NOMO-1 treated with DMSO at 0.1 percent for 48 hours (cell line): ENCODE data around the gene CGRRF1.
A peak's percentile ranks its signal among the peaks of the same experiment; 100 is the strongest.

Experiments
- DNase-seq: peaks from one replicate; lab custom pipeline; 2025; ENCODE audit not compliant: unreplicated experiment; lab: John Stamatoyannopoulos, UW

The CGRRF1 gene

GRCh38 chr14:54538055-54538454, 28.3 kb downstream of the CGRRF1 start:
- DNase-seq, result no peak

GRCh38 chr14:54547583-54547982, 37.9 kb downstream of the CGRRF1 start:
- DNase-seq, result no peak

GRCh38 chr14:54548491-54548890, 38.8 kb downstream of the CGRRF1 start:
- DNase-seq, result no peak

- no peak for DNase-seq
Measured at GRCh38 chr14:54549862-54550261, 40.2 kb downstream of the CGRRF1 start.

- no peak for DNase-seq
Measured at GRCh38 chr14:54550514-54550913, 40.8 kb downstream of the CGRRF1 start.

GRCh38 chr14:54554401-54554800, 44.7 kb downstream of the CGRRF1 start:
- no peak for DNase-seq

- DNase-seq, result no peak
Measured at GRCh38 chr14:54555651-54556050, 45.9 kb downstream of the CGRRF1 start.

GRCh38 chr14:54556535-54556934, 46.8 kb downstream of the CGRRF1 start:
- no peak for DNase-seq

- no peak for DNase-seq
Measured at GRCh38 chr14:54562334-54562733, 52.6 kb downstream of the CGRRF1 start.

DNA sequence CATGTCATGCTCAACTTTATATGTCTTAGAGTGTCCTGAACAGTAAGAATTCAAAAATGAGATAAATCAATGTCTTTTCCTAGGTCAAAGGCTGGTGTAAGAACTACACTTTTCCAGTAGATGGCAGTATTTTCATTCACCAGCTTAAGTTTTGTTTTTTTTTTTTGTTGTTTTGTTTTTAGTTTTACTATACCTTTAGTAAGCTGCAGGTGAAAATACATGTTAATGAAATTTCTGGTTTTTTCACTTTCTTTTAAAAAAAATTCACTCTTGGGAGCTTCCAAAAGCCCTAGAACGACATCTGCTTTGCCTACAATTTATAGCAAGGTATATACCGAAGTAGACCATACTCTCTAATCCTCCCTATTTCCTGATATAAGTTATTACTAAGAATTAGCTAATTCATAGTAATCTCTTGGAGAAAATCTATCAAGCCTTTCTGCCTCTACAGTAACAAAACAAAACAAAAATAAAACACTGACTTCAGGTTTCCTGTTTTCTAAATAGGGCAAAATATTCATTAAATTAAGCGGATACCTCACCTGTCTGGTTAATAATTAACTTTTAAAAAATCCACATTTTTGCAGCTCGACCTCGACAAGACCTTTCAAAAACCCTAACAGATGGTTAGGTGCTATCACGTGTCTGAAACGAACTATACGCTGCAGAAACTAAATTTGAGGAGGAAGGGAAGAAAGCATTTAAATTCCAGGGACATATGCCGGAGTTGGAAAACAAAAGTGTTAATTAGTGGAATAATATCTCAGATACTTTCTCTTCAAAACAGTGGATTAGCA, 54.6 kb downstream of the CGRRF1 start:
- DNase-seq, result peak; percentile 49

- DNase-seq, result no peak
Measured at GRCh38 chr14:54564868-54565784, 55.4 kb downstream of the CGRRF1 start.

DNA sequence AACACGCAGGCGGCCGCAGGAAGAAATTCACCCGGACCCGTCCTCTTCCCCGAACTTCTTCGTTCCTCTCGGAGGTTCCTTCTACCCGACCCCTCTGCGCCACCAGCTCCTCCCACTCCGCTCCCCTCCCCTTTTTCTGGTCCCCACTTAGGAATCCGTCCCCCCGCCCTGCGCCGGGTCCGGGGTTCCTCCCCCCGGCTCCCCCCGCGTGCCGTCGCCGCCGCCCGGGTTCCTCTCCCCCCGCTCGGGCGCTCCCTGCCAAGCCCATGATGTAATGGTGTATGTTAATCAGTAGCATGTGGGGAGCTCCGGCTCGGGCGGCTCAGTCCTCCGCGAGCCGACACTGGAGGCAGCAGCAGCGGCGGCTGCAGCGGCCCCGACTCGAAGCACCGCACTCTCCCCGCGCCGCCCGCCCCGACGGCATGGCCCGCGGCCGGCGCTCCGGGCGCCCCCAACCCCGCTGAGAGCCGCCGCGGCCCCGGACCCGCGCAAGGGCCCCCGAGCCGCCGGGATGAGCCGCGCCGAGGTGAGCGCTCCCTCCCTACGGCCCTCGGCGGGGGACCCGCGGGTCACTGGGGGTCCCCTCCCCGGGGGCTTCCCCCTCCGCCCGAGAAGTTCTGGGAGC, 56.2 kb downstream of the CGRRF1 start:
- DNase-seq, result peak; percentile 59

GRCh38 chr14:54566410-54567223, 56.9 kb downstream of the CGRRF1 start, which contains the start of gene SAMD4A:
Gene SAMD4A (plus strand): TSS chr14:54567128. CDS start chr14:54567917, 789 bp downstream.
- DNase-seq, result peak; percentile 35

DNA sequence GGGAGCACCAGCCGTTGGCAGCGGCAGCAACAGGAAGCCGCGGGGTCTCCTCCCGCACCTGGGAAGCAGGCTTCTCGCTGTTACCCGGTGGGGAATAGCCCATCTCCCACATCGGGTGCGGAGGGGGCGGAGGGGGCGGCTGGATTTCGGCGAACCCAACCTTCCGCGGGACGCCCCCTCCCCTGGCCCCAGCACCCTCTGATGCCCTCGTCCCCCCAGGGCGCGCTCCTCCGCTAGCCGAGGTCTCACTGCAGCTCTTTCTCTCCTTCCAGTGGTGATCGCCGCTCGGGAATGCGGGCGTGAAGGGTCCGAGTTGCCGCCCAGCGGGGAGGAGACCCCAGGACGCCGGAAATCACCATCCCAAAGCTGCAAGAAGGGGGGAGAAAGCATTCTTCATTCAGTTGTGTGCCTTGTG, 57.5 kb downstream of the CGRRF1 start:
- no peak for DNase-seq

GRCh38 chr14:54567639-54568561, 58.2 kb downstream of the CGRRF1 start:
- DNase-seq, result no peak

DNA sequence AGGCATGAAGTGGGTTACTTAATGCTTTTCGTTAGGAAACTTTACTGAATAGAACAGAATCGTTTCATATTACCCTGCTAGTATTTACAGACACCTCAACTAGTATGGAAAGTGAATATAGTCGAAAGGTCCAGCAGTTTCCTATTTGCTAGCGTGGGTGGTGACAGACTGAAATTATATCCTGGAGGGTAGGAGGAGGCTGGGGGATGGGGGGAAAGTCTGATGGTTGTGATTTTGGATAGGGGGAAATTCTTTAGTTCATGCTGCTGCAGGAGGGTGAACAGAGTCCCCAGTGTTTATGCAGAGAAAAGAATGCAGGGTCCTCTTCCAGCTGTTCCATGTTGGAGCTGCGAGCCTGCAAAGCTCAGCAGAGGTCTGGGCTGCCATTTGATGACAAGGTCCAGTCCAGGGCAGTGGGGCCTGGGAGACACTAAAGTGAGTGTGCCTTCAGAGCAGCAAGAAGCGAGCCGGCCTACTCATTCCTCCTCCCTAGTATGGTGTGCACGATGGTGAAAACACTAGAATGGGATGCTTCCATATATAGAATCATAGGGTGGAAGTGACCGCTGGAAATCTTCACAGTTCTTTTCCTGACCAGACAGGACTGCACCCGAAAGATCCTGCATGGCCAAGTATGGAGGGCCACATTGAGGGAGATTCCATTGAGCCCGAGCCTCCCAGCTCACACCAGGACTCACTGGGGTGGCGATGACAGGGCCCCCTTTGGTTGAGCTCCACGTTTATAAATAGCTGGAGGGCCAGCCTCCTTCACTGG, 59.3 kb downstream of the CGRRF1 start:
- DNase-seq, result no peak

DNA sequence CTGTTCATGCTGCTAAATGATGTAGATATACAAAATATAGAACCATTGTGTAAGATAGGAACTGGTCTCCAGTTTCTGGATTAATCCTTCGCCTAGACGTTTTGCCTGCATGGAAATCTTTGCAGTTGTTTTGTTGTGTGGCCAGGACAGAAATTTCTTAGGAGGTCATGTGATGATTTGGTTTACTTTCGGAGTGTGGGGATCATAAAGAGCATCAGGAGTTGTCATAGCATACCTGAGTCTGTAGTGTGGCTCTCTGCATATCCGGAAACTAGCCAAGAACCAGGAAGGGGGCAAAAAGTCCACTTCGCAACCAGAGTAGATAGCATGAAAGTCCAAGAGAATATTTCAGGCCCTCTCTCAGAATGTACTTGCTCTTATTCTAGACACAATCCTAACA, 60.3 kb downstream of the CGRRF1 start:
- no peak for DNase-seq

- no peak for DNase-seq
Measured at GRCh38 chr14:54570631-54571415, 61.1 kb downstream of the CGRRF1 start.
